Measurements from ENCODE around the gene ITPRID2. TPM values are rescaled to one million over a fixed set of nuclear protein-coding genes. Genes with fewer than 3 reads are reported as not detected.

The ITPRID2 gene
- total and polyA plus RNA-seq, 2 of the 13 experiments (the other 11 are each of a cell fraction or from before 2014, with no cell fraction given), result 44.8 to 62.3 TPM

DNA sequence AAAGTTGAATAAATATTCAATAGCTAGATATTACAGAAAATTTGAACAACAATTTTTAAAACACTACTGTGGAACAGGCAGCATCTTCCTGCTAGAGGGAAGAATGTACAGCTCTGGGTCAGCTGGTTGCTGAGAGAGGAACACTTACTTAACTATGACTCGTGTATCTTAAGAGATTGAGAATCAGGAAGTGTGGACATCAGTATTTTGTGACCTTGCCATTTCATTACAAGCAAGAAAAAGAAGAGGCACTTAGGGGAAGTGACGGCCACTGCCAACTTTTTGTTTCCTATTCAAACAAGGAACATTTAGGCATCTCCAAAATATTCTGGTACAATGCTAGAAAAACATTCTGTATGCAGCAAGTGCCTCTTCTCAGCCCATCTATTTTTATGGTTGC lies 45.9 kb downstream of the ITPRID2 start:
- no peaks in the 10 kb centered on the region for H3K36me3 ChIP-seq (replicated peaks in 1 of 2; ENCODE audit: control insufficient read depth in 1 of 2, insufficient read depth in 2 of 2, low read length in 2 of 2)
- intact Hi-C loops (cut with micrococcal nuclease; ENCODE audit: unreplicated experiment) (no loop called here), in situ Hi-C loops (cut with HindIII; ENCODE audit: extremely low pct_ligation_motif_present, low pct_unique_long_range_greater_than_20kb) (no loop called here)
- FAIRE-seq (no peak), ATAC-seq (no peak), DNase-seq (ENCODE audit: low spot score) (no peak)
- no peaks in the 10 kb centered on the region for H3K79me2 ChIP-seq (ENCODE audit: insufficient read depth, low read length)
- BruUV-seq (replicated peaks), result no TSS peak
- H3K4me2 ChIP-seq (ENCODE audit: low read depth, low read length), result no peak overlapping the region
- WGBS (ENCODE audit: low lambda C conversion rate), result 47% methylated on average over 2 of the region's 2 CpGs
- no peak overlapping the region for H2AFZ ChIP-seq (ENCODE audit: low read length)
- no peak overlapping the region for H3K9ac ChIP-seq (ENCODE audit: insufficient read depth, low read depth, low read length)
- H3K27me3 ChIP-seq (ENCODE audit: control insufficient read depth in 1 of 2, insufficient read depth in 2 of 2, low read length in 2 of 2), result no peaks in the 10 kb centered on the region
- POLR2A ChIA-PET, result no interaction called here
- peaks cover 4% of the 10 kb centered on the region for H3K4me1 ChIP-seq (ENCODE audit: insufficient read depth, low read length)
- no peaks in the 10 kb centered on the region for H4K20me1 ChIP-seq (ENCODE audit: insufficient read depth, low read length)
- CTCF ChIA-PET (ENCODE audit: low intra/inter-chr PET ratio, low total read pairs), result no interaction called here
- no peak for TF ChIP-seq MEF2D (CRISPR knock-in tag; IDR thresholded peaks at IDR 0.05)
- TF ChIP-seq ZNF263 (CRISPR knock-in tag; IDR thresholded peaks at IDR 0.05), result no peak
- TF ChIP-seq, protein P1, sequence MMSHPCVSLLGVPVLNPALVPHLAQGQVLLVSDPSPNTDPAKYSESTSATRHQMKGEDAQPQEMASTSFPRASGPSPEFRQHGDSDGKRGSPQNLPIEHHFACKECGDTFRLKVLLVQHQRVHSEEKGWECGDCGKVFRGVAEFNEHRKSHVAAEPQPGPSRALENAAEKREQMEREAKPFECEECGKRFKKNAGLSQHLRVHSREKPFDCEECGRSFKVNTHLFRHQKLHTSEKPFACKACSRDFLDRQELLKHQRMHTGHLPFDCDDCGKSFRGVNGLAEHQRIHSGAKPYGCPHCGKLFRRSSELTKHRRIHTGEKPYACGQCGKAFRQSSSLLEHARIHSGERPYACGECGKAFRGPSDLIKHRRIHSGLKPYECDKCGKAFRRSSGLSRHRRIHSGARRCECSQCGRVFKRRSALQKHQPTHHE (CRISPR knock-in tag; IDR thresholded peaks at IDR 0.05; ENCODE audit: borderline replicate concordance), result no peak
- TF ChIP-seq ZNF83 (CRISPR knock-in tag; IDR thresholded peaks at IDR 0.05; ENCODE audit: borderline replicate concordance), result no peak
- H3K9me3 ChIP-seq (ENCODE audit: low read length), result no peaks in the 10 kb centered on the region
- no peak overlapping the region for H3K27ac ChIP-seq (ENCODE audit: extremely low read length, insufficient read depth, low read length)
- no peak overlapping the region for H3K4me3 ChIP-seq (replicated peaks in 1 of 3; ENCODE audit: insufficient read depth in 1 of 3, low read depth in 2 of 3, low read length in 3 of 3)

DNA sequence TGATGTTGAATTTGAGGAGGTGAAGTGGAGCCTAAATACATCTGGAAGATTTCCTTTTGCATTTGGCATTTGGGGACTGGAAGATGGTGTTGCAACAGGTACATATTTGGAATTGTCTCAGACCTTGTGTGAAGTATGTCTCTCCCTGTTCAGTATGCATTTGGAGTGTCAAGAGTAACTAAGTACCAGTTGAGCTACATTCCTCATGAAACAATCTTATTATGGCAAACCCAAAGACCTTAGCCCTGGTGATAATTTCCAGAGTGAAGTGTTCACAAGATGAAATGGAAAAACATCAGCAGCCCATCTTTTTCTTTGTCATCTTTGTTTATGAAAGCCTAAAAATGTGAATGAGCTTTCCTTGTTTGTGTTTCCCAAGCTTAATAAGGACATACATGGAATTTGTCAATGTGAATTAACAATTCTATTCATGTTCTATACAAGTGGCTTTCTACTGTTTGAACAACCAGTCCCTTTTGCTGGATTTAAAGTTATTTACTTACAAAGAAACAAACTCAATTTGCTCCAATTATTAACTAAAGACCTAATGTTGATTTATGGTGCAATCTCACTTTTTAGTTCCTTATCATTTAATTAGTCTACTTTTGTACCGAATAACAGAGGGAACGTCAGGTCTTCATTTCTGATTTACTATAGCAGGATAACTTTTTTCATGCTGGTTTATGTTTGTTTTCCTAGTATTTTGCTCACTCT lies 52.0 kb downstream of the ITPRID2 start:
- Histone ChIP-seq H3K4me2 (ENCODE audit: low read depth, low read length) (peak overlapping the region; percentile 69), H2AFZ (ENCODE audit: low read length) (peak overlapping the region; percentile 7), H4K20me1 (ENCODE audit: insufficient read depth, low read length) (no peaks in the 10 kb centered on the region), H3K79me2 (ENCODE audit: insufficient read depth, low read length) (no peaks in the 10 kb centered on the region), H3K36me3 (replicated peaks in 1 of 2; ENCODE audit: control insufficient read depth in 1 of 2, insufficient read depth in 2 of 2, low read length in 2 of 2) (no peaks in the 10 kb centered on the region), H3K27me3 (ENCODE audit: control insufficient read depth in 1 of 2, insufficient read depth in 2 of 2, low read length in 2 of 2) (no peaks in the 10 kb centered on the region), H3K9ac (ENCODE audit: insufficient read depth, low read depth, low read length) (peak overlapping the region; percentile 17; the same call in 1 of the 2 replicates), H3K27ac (ENCODE audit: extremely low read length, insufficient read depth, low read length) (peak overlapping the region; percentile 66), H3K9me3 (ENCODE audit: low read length) (no peaks in the 10 kb centered on the region), H3K4me1 (ENCODE audit: insufficient read depth, low read length) (peaks cover 45% of the 10 kb centered on the region), H3K4me3 (replicated peaks in 1 of 3; ENCODE audit: insufficient read depth in 1 of 3, low read depth in 2 of 3, low read length in 3 of 3) (peak overlapping the region in 2 of 3 experiments; percentile 25 to 26; a peak in 3 of 6 replicates)
- FAIRE-seq (no peak), DNase-seq (ENCODE audit: low spot score) (no peak), ATAC-seq (no peak)
- intact Hi-C loops (cut with micrococcal nuclease; ENCODE audit: unreplicated experiment) (loop anchor here (1.0 to 2.0 kb wide), 2 partner anchors 11 to 39 kb away; no protein-coding TSS in a partner anchor), in situ Hi-C loops (cut with HindIII; ENCODE audit: extremely low pct_ligation_motif_present, low pct_unique_long_range_greater_than_20kb) (no loop called here)
- POLR2A ChIA-PET, result interaction anchor here (1.2 kb wide), 1 partner anchor 15 kb away, joined by 3 read pairs; no protein-coding TSS in a partner anchor
- CTCF ChIA-PET (ENCODE audit: low intra/inter-chr PET ratio, low total read pairs), result no interaction called here
- BruUV-seq (replicated peaks), result no TSS peak
- 10% methylated on average over 2 of the region's 2 CpGs for WGBS (ENCODE audit: low lambda C conversion rate)
- TF ChIP-seq CEBPG (CRISPR knock-in tag; IDR thresholded peaks at IDR 0.05) (peak; percentile 13; the same call in 1 of the 2 replicates), TEAD3 (CRISPR knock-in tag; optimal IDR thresholded peaks at IDR 0.05; ENCODE audit: borderline replicate concordance) (peak; percentile 26), SMYD3 (CRISPR knock-in tag; IDR thresholded peaks at IDR 0.05) (no peak), RCOR2 (CRISPR knock-in tag; IDR thresholded peaks at IDR 0.05) (0 out of 2 replicates have a peak, but pooled peaks have one; percentile 9), CEBPB (IDR thresholded peaks at IDR 0.05; ENCODE audit: borderline replicate concordance, low read depth, low read length) (0 out of 2 replicates have a peak, but pooled peaks have one; percentile 21), RFXANK (CRISPR knock-in tag; IDR thresholded peaks at IDR 0.05) (0 out of 2 replicates have a peak, but pooled peaks have one; percentile 11), CREM (IDR thresholded peaks at IDR 0.05) (no peak), CREM (CRISPR knock-in tag; IDR thresholded peaks at IDR 0.05) (no peak), ZNF605 (CRISPR knock-in tag; IDR thresholded peaks at IDR 0.05) (no peak), EP300 (IDR thresholded peaks at IDR 0.05; ENCODE audit: low read depth in 2 of 2, low read length in 2 of 2) (0 out of 4 replicates have a peak, but pooled peaks of 1 of the 2 experiments have one; percentile 2), EP300 (CRISPR knock-in tag; IDR thresholded peaks at IDR 0.05; ENCODE audit: borderline replicate concordance) (no peak)
- TF ChIP-seq, protein P2, sequence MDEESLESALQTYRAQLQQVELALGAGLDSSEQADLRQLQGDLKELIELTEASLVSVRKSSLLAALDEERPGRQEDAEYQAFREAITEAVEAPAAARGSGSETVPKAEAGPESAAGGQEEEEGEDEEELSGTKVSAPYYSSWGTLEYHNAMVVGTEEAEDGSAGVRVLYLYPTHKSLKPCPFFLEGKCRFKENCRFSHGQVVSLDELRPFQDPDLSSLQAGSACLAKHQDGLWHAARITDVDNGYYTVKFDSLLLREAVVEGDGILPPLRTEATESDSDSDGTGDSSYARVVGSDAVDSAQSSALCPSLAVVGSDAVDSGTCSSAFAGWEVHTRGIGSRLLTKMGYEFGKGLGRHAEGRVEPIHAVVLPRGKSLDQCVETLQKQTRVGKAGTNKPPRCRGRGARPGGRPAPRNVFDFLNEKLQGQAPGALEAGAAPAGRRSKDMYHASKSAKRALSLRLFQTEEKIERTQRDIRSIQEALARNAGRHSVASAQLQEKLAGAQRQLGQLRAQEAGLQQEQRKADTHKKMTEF (CRISPR knock-in tag; IDR thresholded peaks at IDR 0.05), result peak; percentile 5; the same call in 1 of the 2 replicates
